D721Med (cell line): Measurements from ENCODE around the gene CCNL2.

Source experiments
- DNase-seq: peaks from one replicate; pipeline ENCODE4 v3.0.0; 2011; ENCODE audit warnings: low spot score; ENCODE audit not compliant: insufficient read length
- FAIRE-seq: peaks from 2 replicates; lab custom pipeline; 2011; peaks lifted over from hg19 to GRCh38; lab: Jason Lieb, UNC
- CTCF ChIP-seq: IDR thresholded peaks from 2 replicates; pipeline ENCODE4 v1.5.1; 2012; ENCODE audit warnings: mild to moderate bottlenecking, control low read depth; ENCODE audit not compliant: insufficient read depth; ENCODE audit errors: missing control alignments

The CCNL2 gene

GRCh38 chr1:1421907-1422464 is 22.9 kb upstream of the CCNL2 start:
- no peak for TF ChIP-seq CTCF
- DNase-seq (peak; percentile 7), FAIRE-seq (no peak)

- no peak for FAIRE-seq
- no peak for TF ChIP-seq CTCF
Measured at GRCh38 chr1:1421147-1421906, 22.2 kb upstream of the CCNL2 start, which contains the start of gene ANKRD65. TSS of gene ANKRD65 (minus strand) at chr1:1421276. CDS start at chr1:1421005, 271 bp downstream.

GRCh38 chr1:1420654-1421141 is 21.6 kb upstream of the CCNL2 start:
- no peak for TF ChIP-seq CTCF
- FAIRE-seq (no peak), DNase-seq (peak; percentile 18)

More at GRCh38 chr1:1421147-1421906, 22.2 kb upstream of the CCNL2 start, which contains the start of gene ANKRD65:
- DNase-seq = peak; percentile 28

- peak; percentile 10 for DNase-seq
- FAIRE-seq = no peak
- TF ChIP-seq CTCF = no peak
Measured at GRCh38 chr1:1419813-1420653, 20.9 kb upstream of the CCNL2 start.

GRCh38 chr1:1419363-1419812 is 20.3 kb upstream of the CCNL2 start:
- no peak for FAIRE-seq

More at GRCh38 chr1:1419363-1419812, 20.3 kb upstream of the CCNL2 start:
- DNase-seq = peak; percentile 3
- TF ChIP-seq CTCF = no peak
